MG63 (cell line): ENCODE data around the gene MYLK2. TPM values are rescaled to one million over a fixed set of nuclear protein-coding genes. Genes with fewer than 3 reads are reported as not detected.

ENCODE experiments used
- DNase-seq: peaks from one replicate; pipeline ENCODE4 v3.0.0-alpha.2; 2020
- H3K27me3 ChIP-seq: fragments of 250-450 bp; sonication (Bioruptor Pico); 2 replicates; pipeline ENCODE4 v1.5.1; 2020; ENCODE audit warnings: mild to moderate bottlenecking, moderate library complexity
- H3K36me3 ChIP-seq: fragments of 250-450 bp; sonication (Bioruptor Pico); 2 replicates; pipeline ENCODE4 v1.5.1; 2020; ENCODE audit warnings: mild to moderate bottlenecking, moderate library complexity
- H3K4me3 ChIP-seq: fragments of 250-450 bp; sonication (Bioruptor Pico); 2 replicates; pipeline ENCODE4 v1.5.1; 2020; ENCODE audit warnings: mild to moderate bottlenecking, moderate library complexity
- H3K9me3 ChIP-seq: fragments of 250-450 bp; sonication (Bioruptor Pico); 2 replicates; pipeline ENCODE4 v1.5.1; 2020; ENCODE audit warnings: mild to moderate bottlenecking, moderate library complexity
- total RNA-seq: library from RNA; depleted of rRNA; stranded (reverse); fragments of >200 nt; shearing (Covaris generic); gene quantifications from 2 replicates; pipeline ENCODE4 v1.2.3, GENCODE V29; 2014; ENCODE audit warnings: low replicate concordance

Gene MYLK2
- total RNA-seq, 1 experiment from 2014 or later: not detected

GRCh38 chr20:31840906-31841816 is 22.0 kb downstream of the MYLK2 start:
- Histone ChIP-seq H3K9me3 (no peaks in the 10 kb centered on the region; the same call in 1 of the 2 replicates), H3K27me3 (no peaks in the 10 kb centered on the region), H3K36me3 (no peaks in the 10 kb centered on the region; the same call in 1 of the 2 replicates), H3K4me3 (no peak overlapping the region)
- peak; percentile 70 for DNase-seq

GRCh38 chr20:31841928-31842327 is 22.8 kb downstream of the MYLK2 start:
- H3K9me3 ChIP-seq: no peaks in the 10 kb centered on the region
- H3K27me3 ChIP-seq: no peaks in the 10 kb centered on the region
- no peaks in the 10 kb centered on the region; the same call in 1 of the 2 replicates for H3K36me3 ChIP-seq
- peak; percentile 93 for DNase-seq
- no peak overlapping the region for H3K4me3 ChIP-seq

GRCh38 chr20:31842471-31843157 is 23.5 kb downstream of the MYLK2 start:
- H3K27me3 ChIP-seq: no peaks in the 10 kb centered on the region
- no peak overlapping the region for H3K4me3 ChIP-seq
- H3K9me3 ChIP-seq: no peaks in the 10 kb centered on the region
- H3K36me3 ChIP-seq: no peaks in the 10 kb centered on the region; the same call in 1 of the 2 replicates
- peak; percentile 79 for DNase-seq

GRCh38 chr20:31843288-31843687 is 24.1 kb downstream of the MYLK2 start:
- H3K36me3 ChIP-seq: no peaks in the 10 kb centered on the region; the same call in 1 of the 2 replicates
- no peak overlapping the region for H3K4me3 ChIP-seq
- no peak for DNase-seq
- H3K27me3 ChIP-seq: no peaks in the 10 kb centered on the region
- no peaks in the 10 kb centered on the region for H3K9me3 ChIP-seq

- no peak overlapping the region for H3K4me3 ChIP-seq
- DNase-seq: no peak
- no peaks in the 10 kb centered on the region for H3K9me3 ChIP-seq
- no peaks in the 10 kb centered on the region for H3K27me3 ChIP-seq
- H3K36me3 ChIP-seq: no peaks in the 10 kb centered on the region; the same call in 1 of the 2 replicates
Observed at GRCh38 chr20:31843881-31844280, 24.7 kb downstream of the MYLK2 start.

GRCh38 chr20:31844737-31845299 is 25.7 kb downstream of the MYLK2 start:
- no peaks in the 10 kb centered on the region for H3K9me3 ChIP-seq
- no peaks in the 10 kb centered on the region for H3K27me3 ChIP-seq
- H3K4me3 ChIP-seq: no peak overlapping the region
- DNase-seq: no peak
- no peaks in the 10 kb centered on the region; the same call in 1 of the 2 replicates for H3K36me3 ChIP-seq

GRCh38 chr20:31845300-31845863 is 26.2 kb downstream of the MYLK2 start, which contains the start of gene FOXS1:
TSS of gene FOXS1 (minus strand) at chr20:31845604. CDS start at chr20:31845542, 62 bp downstream.
- H3K9me3 ChIP-seq: no peaks in the 10 kb centered on the region
- H3K36me3 ChIP-seq: no peaks in the 10 kb centered on the region; the same call in 1 of the 2 replicates
- no peak within 1 kb of the TSS for H3K4me3 ChIP-seq
- no peak for DNase-seq
- no peaks in the 10 kb centered on the region for H3K27me3 ChIP-seq

GRCh38 chr20:31846793-31847138 is 27.6 kb downstream of the MYLK2 start:
- H3K9me3 ChIP-seq: no peaks in the 10 kb centered on the region
- no peak for DNase-seq
- no peaks in the 10 kb centered on the region; the same call in 1 of the 2 replicates for H3K36me3 ChIP-seq
- H3K27me3 ChIP-seq: no peaks in the 10 kb centered on the region
- no peak overlapping the region for H3K4me3 ChIP-seq

- H3K27me3 ChIP-seq: no peaks in the 10 kb centered on the region
- no peak for DNase-seq
- no peaks in the 10 kb centered on the region for H3K36me3 ChIP-seq
- no peak overlapping the region for H3K4me3 ChIP-seq
- no peaks in the 10 kb centered on the region for H3K9me3 ChIP-seq
Observed at GRCh38 chr20:31848088-31848999, 29.2 kb downstream of the MYLK2 start.

GRCh38 chr20:31849306-31849930 is 30.3 kb downstream of the MYLK2 start:
- no peaks in the 10 kb centered on the region for H3K9me3 ChIP-seq
- H3K4me3 ChIP-seq: no peak overlapping the region
- no peak for DNase-seq
- no peaks in the 10 kb centered on the region for H3K36me3 ChIP-seq
- no peaks in the 10 kb centered on the region for H3K27me3 ChIP-seq

- Histone ChIP-seq H3K27me3 (no peaks in the 10 kb centered on the region), H3K36me3 (no peaks in the 10 kb centered on the region), H3K9me3 (no peaks in the 10 kb centered on the region), H3K4me3 (no peak overlapping the region)
- no peak for DNase-seq
Observed at GRCh38 chr20:31851240-31851955, 32.2 kb downstream of the MYLK2 start.

- Histone ChIP-seq H3K4me3 (no peak overlapping the region), H3K36me3 (no peaks in the 10 kb centered on the region), H3K27me3 (no peaks in the 10 kb centered on the region), H3K9me3 (no peaks in the 10 kb centered on the region)
- DNase-seq: no peak
Observed at GRCh38 chr20:31853481-31853880, 34.3 kb downstream of the MYLK2 start.

GRCh38 chr20:31856516-31856915 is 37.4 kb downstream of the MYLK2 start:
- no peaks in the 10 kb centered on the region for H3K9me3 ChIP-seq
- no peaks in the 10 kb centered on the region for H3K36me3 ChIP-seq
- peaks cover 14% of the 10 kb centered on the region for H3K27me3 ChIP-seq
- H3K4me3 ChIP-seq: no peak overlapping the region
- no peak for DNase-seq

- H3K9me3 ChIP-seq: no peaks in the 10 kb centered on the region
- H3K27me3 ChIP-seq: peaks cover 14% of the 10 kb centered on the region
- DNase-seq: no peak
Observed at GRCh38 chr20:31857861-31858759, 39.0 kb downstream of the MYLK2 start.

More at GRCh38 chr20:31857861-31858759, 39.0 kb downstream of the MYLK2 start:
- H3K36me3 ChIP-seq: no peaks in the 10 kb centered on the region
- no peak overlapping the region for H3K4me3 ChIP-seq
